Activated CD8-positive, alpha-beta memory T cell treated with anti-CD3 and anti-CD28 coated beads, Interleukin-2, amount 50 U/mL, for 24 hours (primary cell): ENCODE measurements around the gene GZMB.
"Not testable (repeated sequence)": the region's sequence is repeated elsewhere in the genome, so short reads cannot be mapped to it uniquely, and the experiment has no call there.

Experiments used
- DNase-seq: peaks from one replicate; pipeline ENCODE4 v3.0.0-alpha.2; 2020; ENCODE audit errors: extremely low read depth

Gene GZMB

GRCh38 chr14:24631749-24632335 lies 2.1 kb downstream of the GZMB start:
- DNase-seq, result no peak

DNA sequence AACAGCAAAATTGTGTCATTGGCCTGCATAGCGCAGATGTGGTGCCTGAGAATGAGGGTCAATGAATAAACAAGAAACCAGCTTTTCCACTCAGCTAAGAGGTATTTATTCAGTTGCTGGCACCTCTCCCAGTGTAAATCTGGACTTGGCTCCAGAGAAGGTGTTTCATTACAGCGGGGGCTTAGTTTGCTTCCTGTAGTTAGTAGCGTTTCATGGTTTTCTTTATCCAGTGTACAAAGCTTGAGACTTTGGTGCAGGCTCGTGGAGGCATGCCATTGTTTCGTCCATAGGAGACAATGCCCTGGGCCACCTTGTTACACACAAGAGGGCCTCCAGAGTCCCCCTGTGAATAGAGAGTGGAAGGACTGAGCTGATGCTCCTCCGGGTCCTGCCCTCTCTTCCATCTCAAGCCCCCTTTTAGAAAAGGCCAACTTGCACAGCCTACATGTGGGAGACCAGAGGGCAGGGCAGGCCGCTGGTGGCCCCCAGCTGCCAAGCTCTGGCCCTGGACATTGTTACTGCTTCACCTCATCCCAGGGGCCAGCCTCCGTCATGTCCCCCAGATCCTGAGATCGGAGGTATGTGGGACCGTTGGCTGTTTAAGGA lies 3.0 kb downstream of the GZMB start:
- DNase-seq, result no peak

GRCh38 chr14:24630087-24630871 lies 3.7 kb downstream of the GZMB start:
- no peak for DNase-seq

DNA sequence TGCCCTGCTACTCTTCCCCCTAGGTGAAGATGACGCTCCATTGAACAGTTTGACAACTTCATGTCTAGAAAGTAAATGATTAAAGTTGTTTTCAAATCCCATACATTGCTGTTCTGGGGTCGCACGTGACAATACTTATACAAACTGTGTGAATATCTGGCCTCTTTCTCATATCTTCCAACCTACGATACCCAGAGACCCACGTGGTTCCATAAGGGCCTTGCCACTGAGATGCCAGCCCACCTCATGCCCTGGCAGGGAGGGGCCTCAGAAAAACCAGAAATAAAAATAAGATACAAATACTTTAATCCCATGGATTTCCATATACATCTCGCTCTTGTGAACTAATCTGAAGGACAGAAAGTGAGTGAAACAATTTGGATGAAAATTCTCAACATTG lies 4.5 kb downstream of the GZMB start:
- DNase-seq, result no peak

- DNase-seq, result no peak
These were observed 20.2 kb downstream of the GZMB start for GRCh38 chr14:24613747-24614146.

- DNase-seq, result no peak
These were observed 20.7 kb downstream of the GZMB start for GRCh38 chr14:24613241-24613640.

- DNase-seq, result no peak
These were observed 21.8 kb downstream of the GZMB start for GRCh38 chr14:24612196-24612595.

DNA sequence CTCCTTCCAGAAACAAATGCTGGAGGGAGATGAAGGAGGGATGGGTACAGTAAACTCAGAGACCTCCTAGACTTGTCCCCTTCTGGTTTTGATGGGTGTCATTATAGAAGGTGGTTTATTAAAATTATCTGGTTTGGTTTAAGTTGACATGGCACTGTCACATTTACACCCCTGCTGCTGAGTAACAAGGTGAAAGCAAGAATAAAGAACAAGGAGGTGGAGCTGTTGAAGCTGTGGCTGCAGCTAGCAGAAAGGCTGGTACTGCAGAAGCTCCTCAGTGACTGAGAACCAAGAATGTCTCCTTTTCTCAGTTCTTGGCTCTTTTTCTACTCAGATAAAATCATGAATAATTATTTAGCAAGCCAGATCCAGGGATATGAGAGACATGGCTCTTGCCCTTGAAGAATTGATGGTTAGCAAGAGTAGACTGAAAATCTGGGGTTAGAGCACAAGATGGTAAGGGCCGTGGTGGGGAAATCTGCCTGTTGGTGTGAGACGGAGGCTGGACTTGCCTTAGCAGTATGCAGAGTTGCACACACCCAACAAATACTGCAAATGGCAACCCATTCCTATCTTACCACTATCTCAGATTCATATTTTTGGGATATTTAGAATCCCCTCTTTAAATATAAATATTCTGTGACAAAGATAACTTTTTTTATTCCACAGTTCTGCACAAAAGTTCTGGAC lies 24.2 kb downstream of the GZMB start, which contains the start of gene GZMH:
Gene GZMH (minus strand): TSS at position 31 of the 690 bp plus-strand sequence. CDS start 72 bp downstream, outside the sequence.
- no peak for DNase-seq

- no peak for DNase-seq
These were observed 26.1 kb downstream of the GZMB start for GRCh38 chr14:24607635-24608514.

DNA sequence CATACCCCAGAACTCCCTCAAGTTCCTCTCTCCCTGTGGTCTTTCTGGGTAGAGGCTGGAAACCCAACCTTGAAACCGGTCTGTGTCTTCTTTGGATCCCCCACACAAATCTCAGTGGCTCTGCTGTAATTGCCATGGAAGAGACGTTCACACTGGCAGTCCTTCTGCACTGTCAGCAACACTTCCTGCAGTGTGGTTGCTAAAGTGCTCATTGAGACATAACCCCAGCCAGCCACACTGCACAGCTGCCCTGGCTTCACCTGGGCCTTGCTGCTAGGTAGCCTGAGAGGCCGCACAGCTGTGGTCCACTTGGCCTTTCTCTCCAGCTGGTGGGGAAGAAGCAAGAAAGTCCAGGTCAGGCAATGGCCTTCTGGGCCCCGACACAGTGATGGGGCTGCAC lies 26.9 kb downstream of the GZMB start:
- DNase-seq, result no peak

GRCh38 chr14:24606297-24606696 lies 27.7 kb downstream of the GZMB start:
- no peak for DNase-seq

- DNase-seq, result peak; percentile 62
These were observed 28.4 kb downstream of the GZMB start for GRCh38 chr14:24605435-24606190.

DNA sequence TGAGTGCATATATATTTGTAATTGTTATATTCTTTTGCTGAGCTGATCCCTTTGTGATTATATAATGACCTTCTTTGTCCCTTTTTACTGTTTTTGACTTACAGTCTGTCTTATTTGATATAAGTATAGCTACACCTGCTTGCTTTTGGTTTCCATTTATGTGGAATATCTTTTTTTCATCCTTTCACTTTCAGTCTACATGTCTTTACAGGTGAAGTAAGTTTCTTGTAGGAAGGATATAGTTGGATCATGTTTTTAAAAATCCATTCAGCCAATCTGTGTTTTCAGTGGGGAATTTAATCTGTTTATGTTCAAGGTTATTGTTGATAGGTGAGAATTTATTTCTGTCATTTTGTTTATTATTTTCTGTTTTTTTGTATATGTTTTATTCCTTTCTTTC lies 36.6 kb downstream of the GZMB start:
- DNase-seq, result no peak

DNA sequence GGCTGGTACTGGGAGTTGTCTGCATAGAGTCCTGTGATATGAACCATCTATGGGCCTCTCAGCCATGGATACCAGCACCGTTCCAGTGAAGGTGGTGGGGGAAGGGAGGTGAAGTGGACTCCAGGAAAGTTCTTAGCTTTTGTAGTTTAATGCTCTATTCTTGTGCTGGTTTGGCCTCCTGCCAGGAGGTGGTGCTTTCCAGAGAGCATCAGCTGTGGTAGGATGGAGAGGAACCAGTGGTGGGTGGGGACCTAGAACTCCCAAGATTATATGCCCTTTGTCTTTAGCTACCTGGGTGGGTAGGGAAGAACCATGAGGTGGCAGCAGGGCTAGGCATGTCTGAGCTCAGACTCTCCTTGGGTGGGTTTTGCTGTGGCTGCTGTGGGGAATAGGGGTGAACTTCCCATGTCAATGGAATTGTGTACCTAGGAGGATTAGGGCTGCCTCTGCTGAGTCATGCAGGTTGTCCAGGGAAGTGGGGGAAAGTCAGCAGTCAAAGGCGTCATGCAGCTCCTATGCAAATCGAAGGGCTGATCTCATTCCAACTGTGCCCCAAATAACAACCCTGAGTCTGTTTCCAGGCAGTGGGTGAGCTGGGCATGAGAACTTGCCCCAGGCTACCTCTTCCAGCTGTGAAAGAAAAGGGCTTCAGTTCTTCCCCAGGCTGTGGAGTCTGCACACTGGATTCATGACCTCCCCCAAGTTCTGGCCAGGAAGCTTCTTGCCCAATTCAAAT lies 38.7 kb downstream of the GZMB start:
- DNase-seq, result no peak

GRCh38 chr14:24591004-24591403 lies 43.0 kb downstream of the GZMB start:
- DNase-seq, result not testable (repeated sequence)

DNA sequence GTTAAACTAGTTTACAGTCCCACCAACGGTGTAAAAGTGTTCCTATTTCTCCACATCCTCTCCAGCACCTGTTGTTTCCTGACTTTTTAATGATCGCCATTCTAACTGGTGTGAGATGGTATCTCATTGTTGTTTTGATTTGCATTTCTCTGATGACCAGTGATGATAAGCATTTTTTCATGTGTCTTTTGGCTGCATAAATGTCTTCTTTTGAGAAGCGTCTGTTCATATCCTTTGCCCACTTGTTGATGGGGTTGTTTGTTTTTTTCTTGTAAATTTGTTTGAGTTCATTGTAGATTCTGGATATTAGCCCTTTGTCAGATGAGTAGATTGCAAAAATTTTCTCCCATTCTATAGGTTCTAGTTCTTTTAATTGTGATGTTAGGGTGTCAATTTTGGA lies 49.6 kb downstream of the GZMB start:
- not testable (repeated sequence) for DNase-seq
